ENCODE data around the gene KLK2.

Gene KLK2

DNA sequence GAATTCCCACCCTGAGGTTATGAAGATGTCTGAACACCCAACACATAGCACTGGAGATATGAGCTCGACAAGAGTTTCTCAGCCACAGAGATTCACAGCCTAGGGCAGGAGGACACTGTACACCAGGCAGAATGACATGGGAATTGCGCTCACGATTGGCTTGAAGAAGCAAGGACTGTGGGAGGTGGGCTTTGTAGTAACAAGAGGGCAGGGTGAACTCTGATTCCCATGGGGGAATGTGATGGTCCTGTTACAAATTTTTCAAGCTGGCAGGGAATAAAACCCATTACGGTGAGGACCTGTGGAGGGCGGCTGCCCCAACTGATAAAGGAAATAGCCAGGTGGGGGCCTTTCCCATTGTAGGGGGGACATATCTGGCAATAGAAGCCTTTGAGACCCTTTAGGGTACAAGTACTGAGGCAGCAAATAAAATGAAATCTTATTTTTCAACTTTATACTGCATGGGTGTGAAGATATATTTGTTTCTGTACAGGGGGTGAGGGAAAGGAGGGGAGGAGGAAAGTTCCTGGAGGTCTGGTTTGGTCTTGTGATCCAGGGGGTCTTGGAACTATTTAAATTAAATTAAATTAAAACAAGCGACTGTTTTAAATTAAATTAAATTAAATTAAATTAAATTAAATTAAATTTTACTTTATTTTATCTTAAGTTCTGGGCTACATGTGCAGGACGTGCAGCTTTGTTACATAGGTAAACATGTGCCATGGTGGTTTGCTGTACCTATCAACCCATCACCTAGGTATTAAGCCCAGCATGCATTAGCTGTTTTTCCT lies 11.5 kb upstream of the KLK2 start:
- DNase-seq = no peak
- TF ChIP-seq POLR2A (IDR thresholded peaks at IDR 0.05; ENCODE audit: low read length) = no peak
- no peak for TF ChIP-seq GATA1 (IDR thresholded peaks at IDR 0.05; ENCODE audit: low read depth, low read length)

DNA sequence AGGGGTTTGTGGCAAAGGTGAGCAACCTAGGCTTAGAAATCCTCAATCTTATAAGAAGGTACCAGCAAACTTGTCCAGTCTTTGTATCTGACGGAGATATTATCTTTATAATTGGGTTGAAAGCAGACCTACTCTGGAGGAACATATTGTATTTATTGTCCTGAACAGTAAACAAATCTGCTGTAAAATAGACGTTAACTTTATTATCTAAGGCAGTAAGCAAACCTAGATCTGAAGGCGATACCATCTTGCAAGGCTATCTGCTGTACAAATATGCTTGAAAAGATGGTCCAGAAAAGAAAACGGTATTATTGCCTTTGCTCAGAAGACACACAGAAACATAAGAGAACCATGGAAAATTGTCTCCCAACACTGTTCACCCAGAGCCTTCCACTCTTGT lies 3.8 kb upstream of the KLK2 start:
- no peak for DNase-seq
- TF ChIP-seq POLR2A (IDR thresholded peaks at IDR 0.05; ENCODE audit: low read length) (no peak), GATA1 (IDR thresholded peaks at IDR 0.05; ENCODE audit: low read depth, low read length) (no peak)

DNA sequence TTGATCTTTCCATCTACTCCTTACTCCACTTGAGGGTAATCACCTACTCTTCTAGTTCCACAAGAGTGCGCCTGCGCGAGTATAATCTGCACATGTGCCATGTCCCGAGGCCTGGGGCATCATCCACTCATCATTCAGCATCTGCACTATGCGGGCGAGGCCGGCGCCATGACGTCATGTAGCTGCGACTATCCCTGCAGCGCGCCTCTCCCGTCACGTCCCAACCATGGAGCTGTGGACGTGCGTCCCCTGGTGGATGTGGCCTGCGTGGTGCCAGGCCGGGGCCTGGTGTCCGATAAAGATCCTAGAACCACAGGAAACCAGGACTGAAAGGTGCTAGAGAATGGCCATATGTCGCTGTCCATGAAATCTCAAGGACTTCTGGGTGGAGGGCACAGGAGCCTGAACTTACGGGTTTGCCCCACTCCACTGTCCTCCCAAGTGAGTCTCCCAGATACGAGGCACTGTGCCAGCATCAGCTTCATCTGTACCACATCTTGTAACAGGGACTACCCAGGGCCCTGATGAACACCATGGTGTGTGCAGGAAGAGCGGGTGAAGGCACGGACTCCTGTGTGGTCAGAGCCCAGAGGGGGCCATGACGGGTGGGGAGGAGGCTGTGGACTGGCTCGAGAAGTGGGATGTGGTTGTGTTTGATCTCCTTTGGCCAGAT lies 2.7 kb upstream of the KLK2 start:
- no peak for TF ChIP-seq POLR2A (IDR thresholded peaks at IDR 0.05; ENCODE audit: low read length)
- TF ChIP-seq GATA1 (IDR thresholded peaks at IDR 0.05; ENCODE audit: low read depth, low read length) = no peak
- peak; percentile 70 to 71 for DNase-seq

DNA sequence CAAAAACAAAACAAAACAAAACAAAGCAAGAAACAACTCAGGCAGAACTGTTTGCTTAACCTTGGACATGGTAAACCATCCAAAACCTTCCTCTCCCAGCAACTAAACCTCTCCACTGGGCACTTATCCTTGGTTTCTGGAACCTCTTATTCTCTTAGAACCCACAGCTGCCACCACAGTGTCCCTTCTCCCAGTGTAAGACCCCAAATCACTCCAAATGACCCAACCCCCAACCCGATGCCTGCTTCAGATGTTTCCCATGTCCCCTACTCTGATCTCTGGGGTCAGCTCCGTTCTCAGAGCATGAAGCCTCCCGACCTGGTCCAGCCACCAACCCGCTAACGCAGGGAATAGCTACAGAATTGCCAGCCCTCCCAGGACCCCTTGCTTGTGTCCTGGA lies 972 bp downstream of the KLK2 start:
- no peak for DNase-seq

DNA sequence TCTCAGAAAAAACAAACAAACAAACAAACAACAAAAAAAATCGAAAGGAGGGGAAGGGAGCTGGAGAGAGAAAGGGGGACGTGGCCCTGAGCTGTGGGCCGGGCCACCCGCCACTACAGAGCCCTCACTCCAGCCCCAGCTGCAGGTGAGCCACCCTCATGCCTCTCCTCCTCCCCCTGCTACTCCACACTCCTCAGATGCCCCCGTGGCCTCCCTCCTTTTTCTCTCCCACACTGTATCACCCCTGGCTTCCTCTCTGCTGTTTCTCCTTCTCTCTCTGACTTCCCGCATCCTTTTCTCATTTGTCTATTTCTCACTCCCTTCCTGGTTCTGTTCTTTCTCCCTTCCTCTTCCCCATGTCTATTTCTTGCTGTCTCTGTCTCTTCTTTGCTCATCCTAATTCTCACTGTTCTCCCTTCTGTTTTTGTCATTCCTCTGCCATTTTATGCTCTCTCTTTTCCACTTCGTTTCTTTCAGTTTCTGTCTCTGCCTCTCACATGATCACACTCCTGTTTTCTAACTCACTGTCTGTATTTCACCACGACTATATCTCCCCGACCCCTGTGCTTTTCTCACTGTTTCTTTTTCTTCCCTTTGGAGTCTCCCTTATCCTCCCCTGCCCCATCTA lies 2.7 kb downstream of the KLK2 start:
- no peak for DNase-seq
- TF ChIP-seq GATA1 (IDR thresholded peaks at IDR 0.05; ENCODE audit: low read depth, low read length) = no peak

More for the DNA sequence above, 972 bp downstream of the KLK2 start:
- TF ChIP-seq GATA1 (IDR thresholded peaks at IDR 0.05; ENCODE audit: low read depth, low read length) (no peak), POLR2A (IDR thresholded peaks at IDR 0.05; ENCODE audit: low read length) (no peak)

DNA sequence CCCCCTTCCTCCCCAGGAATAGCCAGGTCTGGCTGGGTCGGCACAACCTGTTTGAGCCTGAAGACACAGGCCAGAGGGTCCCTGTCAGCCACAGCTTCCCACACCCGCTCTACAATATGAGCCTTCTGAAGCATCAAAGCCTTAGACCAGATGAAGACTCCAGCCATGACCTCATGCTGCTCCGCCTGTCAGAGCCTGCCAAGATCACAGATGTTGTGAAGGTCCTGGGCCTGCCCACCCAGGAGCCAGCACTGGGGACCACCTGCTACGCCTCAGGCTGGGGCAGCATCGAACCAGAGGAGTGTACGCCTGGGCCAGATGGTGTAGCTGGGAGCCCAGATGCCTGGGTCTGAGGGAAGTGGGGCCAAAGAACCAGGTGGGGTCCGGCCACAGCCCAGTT lies 3.2 kb downstream of the KLK2 start:
- no peak for TF ChIP-seq GATA1 (IDR thresholded peaks at IDR 0.05; ENCODE audit: low read depth, low read length)
- no peak for TF ChIP-seq POLR2A (IDR thresholded peaks at IDR 0.05; ENCODE audit: low read length)
- no peak for DNase-seq

DNA sequence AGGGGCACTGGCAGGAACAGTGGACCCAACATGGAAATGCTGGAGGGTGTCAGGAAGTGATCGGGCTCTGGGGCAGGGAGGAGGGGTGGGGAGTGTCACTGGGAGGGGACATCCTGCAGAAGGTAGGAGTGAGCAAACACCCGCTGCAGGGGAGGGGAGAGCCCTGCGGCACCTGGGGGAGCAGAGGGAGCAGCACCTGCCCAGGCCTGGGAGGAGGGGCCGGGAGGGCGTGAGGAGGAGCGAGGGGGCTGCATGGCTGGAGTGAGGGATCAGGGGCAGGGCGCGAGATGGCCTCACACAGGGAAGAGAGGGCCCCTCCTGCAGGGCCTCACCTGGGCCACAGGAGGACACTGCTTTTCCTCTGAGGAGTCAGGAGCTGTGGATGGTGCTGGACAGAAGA lies 4.1 kb downstream of the KLK2 start:
- TF ChIP-seq GATA1 (IDR thresholded peaks at IDR 0.05; ENCODE audit: low read depth, low read length) = no peak
- TF ChIP-seq POLR2A (IDR thresholded peaks at IDR 0.05; ENCODE audit: low read length) = no peak
- no peak for DNase-seq

DNA sequence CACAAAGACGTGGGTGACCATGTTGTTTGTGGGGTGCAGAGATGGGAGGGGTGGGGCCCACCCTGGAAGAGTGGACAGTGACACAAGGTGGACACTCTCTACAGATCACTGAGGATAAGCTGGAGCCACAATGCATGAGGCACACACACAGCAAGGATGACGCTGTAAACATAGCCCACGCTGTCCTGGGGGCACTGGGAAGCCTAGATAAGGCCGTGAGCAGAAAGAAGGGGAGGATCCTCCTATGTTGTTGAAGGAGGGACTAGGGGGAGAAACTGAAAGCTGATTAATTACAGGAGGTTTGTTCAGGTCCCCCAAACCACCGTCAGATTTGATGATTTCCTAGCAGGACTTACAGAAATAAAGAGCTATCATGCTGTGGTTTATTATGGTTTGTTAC lies 5.6 kb downstream of the KLK2 start:
- TF ChIP-seq POLR2A (IDR thresholded peaks at IDR 0.05; ENCODE audit: low read length) (no peak), GATA1 (IDR thresholded peaks at IDR 0.05; ENCODE audit: low read depth, low read length) (no peak)
- no peak for DNase-seq

DNA sequence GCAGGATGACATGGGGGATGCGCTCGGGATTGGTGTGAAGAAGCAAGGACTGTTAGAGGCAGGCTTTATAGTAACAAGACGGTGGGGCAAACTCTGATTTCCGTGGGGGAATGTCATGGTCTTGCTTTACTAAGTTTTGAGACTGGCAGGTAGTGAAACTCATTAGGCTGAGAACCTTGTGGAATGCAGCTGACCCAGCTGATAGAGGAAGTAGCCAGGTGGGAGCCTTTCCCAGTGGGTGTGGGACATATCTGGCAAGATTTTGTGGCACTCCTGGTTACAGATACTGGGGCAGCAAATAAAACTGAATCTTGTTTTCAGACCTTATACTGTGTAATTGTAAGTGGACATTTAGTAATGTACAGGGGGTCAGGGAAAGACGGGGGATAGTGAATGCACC lies 7.0 kb downstream of the KLK2 start:
- TF ChIP-seq GATA1 (IDR thresholded peaks at IDR 0.05; ENCODE audit: low read depth, low read length) (no peak), POLR2A (IDR thresholded peaks at IDR 0.05; ENCODE audit: low read length) (no peak)
- no peak for DNase-seq

DNA sequence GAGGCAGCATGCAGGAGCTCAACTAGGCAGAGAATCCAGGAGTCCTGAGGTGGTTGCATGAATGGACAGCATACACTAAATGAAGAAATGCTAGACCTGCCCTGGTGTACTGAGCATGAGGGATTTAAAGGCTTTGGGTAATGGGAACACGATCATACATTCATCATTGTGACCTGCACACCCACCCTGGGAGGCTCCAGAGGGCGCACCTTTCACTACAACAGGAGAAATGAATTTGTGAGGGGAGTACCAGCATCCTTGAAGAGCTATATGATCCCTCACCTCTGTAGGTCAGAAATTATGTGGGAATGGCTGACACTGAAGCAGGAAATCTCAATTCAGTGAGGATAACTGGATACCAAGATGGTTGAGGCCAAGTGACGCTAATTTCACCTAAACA lies 8.9 kb downstream of the KLK2 start:
- DNase-seq = no peak
- TF ChIP-seq GATA1 (IDR thresholded peaks at IDR 0.05; ENCODE audit: low read depth, low read length) (no peak), POLR2A (IDR thresholded peaks at IDR 0.05; ENCODE audit: low read length) (no peak)

DNA sequence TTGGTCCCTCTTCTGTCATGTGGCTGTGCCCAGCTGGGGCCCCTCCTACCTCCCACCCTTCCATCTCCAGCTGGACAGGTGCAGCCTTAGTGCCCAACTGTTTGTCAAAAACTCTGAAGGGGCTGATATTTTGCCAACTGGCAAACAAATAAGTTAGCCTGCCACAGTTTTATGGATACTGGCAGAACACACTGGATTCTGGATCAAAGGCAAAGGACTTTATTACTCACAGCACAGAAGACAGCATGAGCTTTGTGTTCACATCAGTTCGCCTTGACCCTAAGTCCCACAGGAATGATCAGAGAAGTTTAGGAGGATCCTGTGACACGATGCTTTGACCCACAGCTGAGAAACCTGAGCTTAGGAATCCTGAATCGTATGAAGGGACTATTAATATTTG lies 16.4 kb downstream of the KLK2 start:
- TF ChIP-seq GATA1 (IDR thresholded peaks at IDR 0.05; ENCODE audit: low read depth, low read length) (no peak), POLR2A (IDR thresholded peaks at IDR 0.05; ENCODE audit: low read length) (no peak)
- DNase-seq = no peak

DNA sequence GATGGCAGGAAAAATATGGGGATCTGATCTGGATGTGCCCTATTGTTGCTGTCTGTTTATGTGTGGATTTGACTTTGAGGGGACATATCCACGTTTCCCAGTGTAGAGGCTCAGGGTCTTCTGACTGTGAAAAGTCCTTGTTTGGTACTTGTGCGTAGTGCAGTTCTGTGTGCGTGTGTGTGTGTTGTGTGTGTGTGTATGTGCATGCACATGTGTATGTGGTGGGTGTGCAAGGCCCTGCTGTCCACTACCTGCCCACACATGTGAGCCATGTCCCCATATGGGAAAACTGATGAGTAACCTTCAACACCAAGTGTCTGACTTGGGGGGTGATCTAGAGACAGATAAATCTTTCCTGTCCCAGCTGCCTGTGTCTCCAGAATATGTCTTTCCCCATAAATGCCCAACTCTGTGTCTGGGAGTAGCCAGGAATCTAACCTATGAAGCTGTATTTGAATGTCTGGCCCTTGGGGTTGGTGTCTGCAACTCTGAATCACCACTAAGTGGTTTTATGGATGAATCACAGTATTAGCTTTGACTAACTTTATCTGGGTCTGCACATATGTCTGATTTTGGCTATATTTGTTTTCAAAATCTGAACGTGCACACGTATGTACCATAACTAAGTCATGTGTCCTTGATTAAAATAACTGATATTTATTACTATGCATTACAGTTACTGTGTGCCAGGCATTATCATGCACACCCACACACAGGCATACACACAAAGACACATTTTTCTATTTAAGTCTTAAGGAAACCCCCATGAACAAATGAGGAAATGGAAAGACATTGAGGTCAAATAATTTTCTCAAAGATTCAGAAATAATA lies 17.4 kb downstream of the KLK2 start:
- TF ChIP-seq GATA1 (IDR thresholded peaks at IDR 0.05; ENCODE audit: low read depth, low read length) (no peak), POLR2A (IDR thresholded peaks at IDR 0.05; ENCODE audit: low read length) (no peak)
- no peak for DNase-seq

DNA sequence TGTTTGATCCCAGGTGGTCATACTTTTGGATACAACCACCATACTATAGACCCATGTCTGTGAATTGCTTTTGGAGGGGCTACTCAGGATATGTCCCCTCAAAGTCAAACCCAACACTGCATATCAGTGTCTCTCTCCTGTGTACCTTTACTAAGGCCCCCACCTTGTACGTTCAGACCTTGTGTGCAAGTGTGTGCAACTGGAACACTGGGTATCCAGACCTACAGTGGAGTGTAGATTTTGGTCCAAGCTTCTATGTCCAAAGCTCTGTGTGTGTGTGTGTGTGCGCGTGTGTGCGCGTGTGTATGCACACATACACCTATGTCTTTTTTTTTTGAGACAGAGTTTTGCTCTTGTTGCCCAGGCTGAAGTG lies 18.0 kb downstream of the KLK2 start:
- no peak for DNase-seq
- TF ChIP-seq POLR2A (IDR thresholded peaks at IDR 0.05; ENCODE audit: low read length) (no peak), GATA1 (IDR thresholded peaks at IDR 0.05; ENCODE audit: low read depth, low read length) (no peak)
